ENCODE results near the gene TRIO.

GRCh38 chr5:14110196-14110595, 32.9 kb upstream of the TRIO start:
- no peak for TF ChIP-seq CTCF (IDR thresholded peaks at IDR 0.05; ENCODE audit: borderline replicate concordance, extremely low read depth, low read length, poor library complexity, severe bottlenecking)
- no peak for TF ChIP-seq EZH2 (IDR thresholded peaks at IDR 0.05; ENCODE audit: borderline replicate concordance, low read depth, low read length, severe bottlenecking)
